ENCODE data around the gene COMMD7.

GRCh38 chr20:32660661-32661060, 82.6 kb downstream of the COMMD7 start:
- TF ChIP-seq, protein P1, sequence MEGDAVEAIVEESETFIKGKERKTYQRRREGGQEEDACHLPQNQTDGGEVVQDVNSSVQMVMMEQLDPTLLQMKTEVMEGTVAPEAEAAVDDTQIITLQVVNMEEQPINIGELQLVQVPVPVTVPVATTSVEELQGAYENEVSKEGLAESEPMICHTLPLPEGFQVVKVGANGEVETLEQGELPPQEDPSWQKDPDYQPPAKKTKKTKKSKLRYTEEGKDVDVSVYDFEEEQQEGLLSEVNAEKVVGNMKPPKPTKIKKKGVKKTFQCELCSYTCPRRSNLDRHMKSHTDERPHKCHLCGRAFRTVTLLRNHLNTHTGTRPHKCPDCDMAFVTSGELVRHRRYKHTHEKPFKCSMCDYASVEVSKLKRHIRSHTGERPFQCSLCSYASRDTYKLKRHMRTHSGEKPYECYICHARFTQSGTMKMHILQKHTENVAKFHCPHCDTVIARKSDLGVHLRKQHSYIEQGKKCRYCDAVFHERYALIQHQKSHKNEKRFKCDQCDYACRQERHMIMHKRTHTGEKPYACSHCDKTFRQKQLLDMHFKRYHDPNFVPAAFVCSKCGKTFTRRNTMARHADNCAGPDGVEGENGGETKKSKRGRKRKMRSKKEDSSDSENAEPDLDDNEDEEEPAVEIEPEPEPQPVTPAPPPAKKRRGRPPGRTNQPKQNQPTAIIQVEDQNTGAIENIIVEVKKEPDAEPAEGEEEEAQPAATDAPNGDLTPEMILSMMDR (conservative IDR thresholded peaks at IDR 0.05; ENCODE audit: low read length): no peak
- no peak for TF ChIP-seq EZH2phosphoT487 (IDR thresholded peaks at IDR 0.05; ENCODE audit: borderline replicate concordance, low read depth, low read length)
